IPS DF 6.9 (cell line): ENCODE results near the gene EYA3.

Source experiments
- DNase-seq: peaks from one replicate; pipeline ENCODE4 v3.0.0-alpha.2; 2013; ENCODE audit warnings: low read depth, low spot score
- H3K27ac ChIP-seq: one replicate; pipeline ENCODE4 v1.5.1; 2013; ENCODE audit warnings: low read length, control low read depth
- H3K27me3 ChIP-seq: 2 replicates; pipeline ENCODE4 v1.6.1; 2013; ENCODE audit warnings: mild to moderate bottlenecking, low read length; ENCODE audit not compliant: control insufficient read depth, insufficient read depth
- H3K36me3 ChIP-seq: 2 replicates; pipeline ENCODE4 v1.6.1; 2013; ENCODE audit warnings: low read length; ENCODE audit not compliant: control insufficient read depth, insufficient read depth
- H3K4me1 ChIP-seq: 2 replicates; pipeline ENCODE4 v1.6.1; 2013; ENCODE audit warnings: low read length; ENCODE audit not compliant: control insufficient read depth, insufficient read depth
- H3K4me3 ChIP-seq: 2 replicates; pipeline ENCODE4 v1.5.1; 2013; ENCODE audit warnings: mild to moderate bottlenecking, low read length
- H3K9me3 ChIP-seq: 2 replicates; pipeline ENCODE4 v1.6.1; 2013; ENCODE audit warnings: low read length, inconsistent platforms; ENCODE audit not compliant: control insufficient read depth, insufficient read depth
- WGBS: extraction: QIAGEN DNeasy Blood & Tissue Kit; methylation state at CpG from one replicate; pipeline ENCODE4 v1.1.7; 2013; ENCODE audit warnings: mixed read lengths, missing lambda C conversion rate; ENCODE audit not compliant: insufficient read length, insufficient coverage; 5-methylcytosine and 5-hydroxymethylcytosine counted together

Gene EYA3

GRCh38 chr1:28067523-28068090 is 20.8 kb downstream of the EYA3 start:
- H3K4me1 ChIP-seq = no peaks in the 10 kb centered on the region
- DNase-seq = no peak
- H3K36me3 ChIP-seq = no peaks in the 10 kb centered on the region
- no peaks in the 10 kb centered on the region for H3K27me3 ChIP-seq
- no peak overlapping the region for H3K4me3 ChIP-seq
- WGBS = no CpG with 5 or more reads among the region's 2 CpGs
- no peak overlapping the region for H3K27ac ChIP-seq
- H3K9me3 ChIP-seq = no peaks in the 10 kb centered on the region

- WGBS = 100% methylated on average over 1 of the region's 3 CpGs
- no peak overlapping the region for H3K4me3 ChIP-seq
- no peaks in the 10 kb centered on the region for H3K4me1 ChIP-seq
Measured at GRCh38 chr1:28066393-28067154, 21.8 kb downstream of the EYA3 start.

GRCh38 chr1:28064064-28064463 is 24.3 kb downstream of the EYA3 start:
- WGBS = no CpG with 5 or more reads among the region's 5 CpGs
- no peaks in the 10 kb centered on the region for H3K36me3 ChIP-seq
- no peaks in the 10 kb centered on the region for H3K27me3 ChIP-seq
- no peaks in the 10 kb centered on the region for H3K9me3 ChIP-seq
- no peak overlapping the region for H3K4me3 ChIP-seq
- no peak overlapping the region for H3K27ac ChIP-seq
- no peaks in the 10 kb centered on the region for H3K4me1 ChIP-seq
- no peak for DNase-seq

More at GRCh38 chr1:28066393-28067154, 21.8 kb downstream of the EYA3 start:
- no peaks in the 10 kb centered on the region for H3K27me3 ChIP-seq
- no peaks in the 10 kb centered on the region for H3K9me3 ChIP-seq
- H3K36me3 ChIP-seq = no peaks in the 10 kb centered on the region
- H3K27ac ChIP-seq = no peak overlapping the region
- DNase-seq = no peak

GRCh38 chr1:28062806-28063205 is 25.6 kb downstream of the EYA3 start:
- H3K36me3 ChIP-seq = no peaks in the 10 kb centered on the region
- no peaks in the 10 kb centered on the region for H3K9me3 ChIP-seq
- WGBS = no CpG with 5 or more reads among the region's 7 CpGs
- no peak overlapping the region for H3K27ac ChIP-seq
- no peaks in the 10 kb centered on the region for H3K4me1 ChIP-seq
- no peak overlapping the region for H3K4me3 ChIP-seq
- no peaks in the 10 kb centered on the region for H3K27me3 ChIP-seq
- DNase-seq = no peak

GRCh38 chr1:28058971-28059878 is 29.2 kb downstream of the EYA3 start:
- H3K27me3 ChIP-seq = no peaks in the 10 kb centered on the region
- no peaks in the 10 kb centered on the region for H3K9me3 ChIP-seq
- no peaks in the 10 kb centered on the region for H3K4me1 ChIP-seq
- no peak for DNase-seq
- no peaks in the 10 kb centered on the region for H3K36me3 ChIP-seq
- no peak overlapping the region for H3K4me3 ChIP-seq
- no CpG with 5 or more reads among the region's 8 CpGs for WGBS
- H3K27ac ChIP-seq = no peak overlapping the region

GRCh38 chr1:28058168-28058567 is 30.2 kb downstream of the EYA3 start:
- no peak for DNase-seq
- Histone ChIP-seq H3K4me3 (no peak overlapping the region), H3K27me3 (no peaks in the 10 kb centered on the region), H3K4me1 (no peaks in the 10 kb centered on the region), H3K27ac (no peak overlapping the region), H3K36me3 (no peaks in the 10 kb centered on the region), H3K9me3 (no peaks in the 10 kb centered on the region)
- no CpG with 5 or more reads among the region's 4 CpGs for WGBS

GRCh38 chr1:28056129-28056925 is 32.1 kb downstream of the EYA3 start:
- no peaks in the 10 kb centered on the region for H3K36me3 ChIP-seq
- DNase-seq = no peak
- H3K4me3 ChIP-seq = no peak overlapping the region
- no peaks in the 10 kb centered on the region for H3K9me3 ChIP-seq
- no peaks in the 10 kb centered on the region for H3K4me1 ChIP-seq
- no CpG with 5 or more reads among the region's 4 CpGs for WGBS
- H3K27ac ChIP-seq = no peak overlapping the region
- no peaks in the 10 kb centered on the region for H3K27me3 ChIP-seq

- Histone ChIP-seq H3K36me3 (no peaks in the 10 kb centered on the region; the same call in 1 of the 2 replicates), H3K9me3 (no peaks in the 10 kb centered on the region), H3K4me3 (no peak overlapping the region), H3K27me3 (no peaks in the 10 kb centered on the region), H3K27ac (no peak overlapping the region), H3K4me1 (no peaks in the 10 kb centered on the region)
- no peak for DNase-seq
- no CpG with 5 or more reads among the region's 1 CpG for WGBS
Measured at GRCh38 chr1:28050776-28051175, 37.6 kb downstream of the EYA3 start.

GRCh38 chr1:28046716-28047115 is 41.7 kb downstream of the EYA3 start:
- Histone ChIP-seq H3K27me3 (no peaks in the 10 kb centered on the region), H3K36me3 (no peaks in the 10 kb centered on the region; the same call in 1 of the 2 replicates), H3K4me1 (no peaks in the 10 kb centered on the region), H3K9me3 (no peaks in the 10 kb centered on the region), H3K4me3 (no peak overlapping the region), H3K27ac (no peak overlapping the region)
- no peak for DNase-seq
- WGBS = no CpG with 5 or more reads among the region's 4 CpGs

GRCh38 chr1:28045777-28046176 is 42.6 kb downstream of the EYA3 start:
- Histone ChIP-seq H3K4me1 (no peaks in the 10 kb centered on the region; the same call in 1 of the 2 replicates), H3K4me3 (no peak overlapping the region), H3K9me3 (no peaks in the 10 kb centered on the region), H3K36me3 (no peaks in the 10 kb centered on the region; the same call in 1 of the 2 replicates), H3K27me3 (no peaks in the 10 kb centered on the region), H3K27ac (no peak overlapping the region)
- no peak for DNase-seq
- WGBS = no CpG with 5 or more reads among the region's 1 CpG
